Smooth muscle cell (in vitro differentiated cells): ENCODE measurements around the gene ITGB3. TPM values are rescaled to one million over a fixed set of nuclear protein-coding genes. Genes with fewer than 3 reads are reported as not detected.

Experiments used
- DNase-seq: peaks from one replicate; lab custom pipeline; 2025; ENCODE audit not compliant: unreplicated experiment; lab: John Stamatoyannopoulos, UW
- H2AFZ ChIP-seq: fragments of 200-600 bp; sonication (generic); 2 replicates; pipeline ENCODE4 v1.6.0; 2016; ENCODE audit warnings: antibody characterized with exemption, low read depth, mild to moderate bottlenecking
- H3F3A ChIP-seq: fragments of 200-600 bp; sonication (generic); 2 replicates; pipeline ENCODE4 v1.6.0; 2017; ENCODE audit warnings: antibody characterized with exemption, low read depth
- H3K27ac ChIP-seq: fragments of 200-600 bp; sonication (generic); 2 replicates; pipeline ENCODE4 v1.5.1; 2016; ENCODE audit warnings: low read depth, mild to moderate bottlenecking
- H3K27me3 ChIP-seq: fragments of 200-600 bp; sonication (generic); 2 replicates; pipeline ENCODE4 v1.6.1; 2016; ENCODE audit warnings: low read depth, mild to moderate bottlenecking
- H3K36me3 ChIP-seq: fragments of 200-600 bp; sonication (generic); 2 replicates; pipeline ENCODE4 v1.5.1; 2016; ENCODE audit warnings: low read depth
- H3K4me1 ChIP-seq: fragments of 200-600 bp; sonication (generic); 2 replicates; pipeline ENCODE4 v1.5.1; 2016; ENCODE audit warnings: low read depth
- H3K4me2 ChIP-seq: fragments of 200-600 bp; sonication (generic); 2 replicates; pipeline ENCODE4 v1.6.0; 2016; ENCODE audit warnings: mild to moderate bottlenecking
- H3K4me3 ChIP-seq: fragments of 200-600 bp; sonication (generic); 2 replicates; pipeline ENCODE4 v1.5.1; 2016; ENCODE audit warnings: mild to moderate bottlenecking
- H3K79me2 ChIP-seq: fragments of 200-600 bp; sonication (generic); 2 replicates; pipeline ENCODE4 v1.6.0; 2016; ENCODE audit warnings: low read depth, mild to moderate bottlenecking
- H3K9ac ChIP-seq: fragments of 200-600 bp; sonication (generic); 2 replicates; pipeline ENCODE4 v1.6.0; 2016; ENCODE audit warnings: low read depth
- H3K9me3 ChIP-seq: fragments of 200-600 bp; sonication (generic); replicated peaks from 2 replicates; pipeline ENCODE4 v1.5.1; 2016; ENCODE audit warnings: low read depth
- H4K20me1 ChIP-seq: fragments of 200-600 bp; sonication (generic); 2 replicates; pipeline ENCODE4 v1.6.0; 2016; ENCODE audit warnings: low read depth
- CTCF ChIP-seq: fragments of 200-600 bp; sonication (generic); IDR thresholded peaks from 2 replicates; pipeline ENCODE4 v1.5.1; 2017; ENCODE audit warnings: borderline replicate concordance, mild to moderate bottlenecking, antibody characterized with exemption; ENCODE audit not compliant: insufficient read depth, poor library complexity, severe bottlenecking
- WGBS: methylation state at CpG from one replicate; pipeline ENCODE4 v1.1.7; 2016; ENCODE audit warnings: low lambda C conversion rate; 5-methylcytosine and 5-hydroxymethylcytosine counted together
- polyA plus RNA-seq: library from polyadenylated mRNA; unstranded; fragments of >200 nt; fragmentation: Nextera tagmentation; extraction: Ambion mirVana; gene quantifications from 2 replicates; pipeline ENCODE4 v1.2.1, GENCODE V29; 2016
- total RNA-seq: library from RNA; depleted of rRNA; stranded (reverse); fragments of >200 nt; gene quantifications from 2 replicates; pipeline ENCODE4 v1.2.3, GENCODE V29; 2014

The ITGB3 gene
- total and polyA plus RNA-seq, 2 experiments from 2014 or later = 3.9 to 7.9 TPM

GRCh38 chr17:47254403-47254943 is 846 bp downstream of the ITGB3 start:
- Histone ChIP-seq H3K79me2 (no peaks in the 10 kb centered on the region), H3K9me3 (no peaks in the 10 kb centered on the region), H3K4me2 (peak overlapping the region; percentile 96), H3K27ac (no peak overlapping the region), H4K20me1 (no peaks in the 10 kb centered on the region), H3K4me1 (peaks cover 13% of the 10 kb centered on the region), H3K36me3 (no peaks in the 10 kb centered on the region), H3K27me3 (no peaks in the 10 kb centered on the region), H3F3A (no peaks in the 10 kb centered on the region), H2AFZ (peak overlapping the region; percentile 78), H3K9ac (no peak overlapping the region), H3K4me3 (peak overlapping the region; percentile 73)
- DNase-seq = no peak
- no peak for TF ChIP-seq CTCF
- WGBS = 29% methylated on average over 15 of the region's 15 CpGs

GRCh38 chr17:47257651-47258339 is 4.2 kb downstream of the ITGB3 start:
- 33% methylated on average over 9 of the region's 9 CpGs for WGBS
- TF ChIP-seq CTCF = no peak
- H3K4me3 ChIP-seq = no peak overlapping the region
- no peaks in the 10 kb centered on the region for H3K9me3 ChIP-seq
- DNase-seq = no peak
- H3K27ac ChIP-seq = peak overlapping the region; percentile 36
- no peaks in the 10 kb centered on the region for H3K27me3 ChIP-seq
- peaks cover 13% of the 10 kb centered on the region for H3K4me1 ChIP-seq
- no peaks in the 10 kb centered on the region for H3K79me2 ChIP-seq
- H4K20me1 ChIP-seq = no peaks in the 10 kb centered on the region
- H2AFZ ChIP-seq = peak overlapping the region; percentile 18
- no peaks in the 10 kb centered on the region for H3F3A ChIP-seq
- H3K9ac ChIP-seq = no peak overlapping the region
- peak overlapping the region; percentile 60 for H3K4me2 ChIP-seq
- no peaks in the 10 kb centered on the region for H3K36me3 ChIP-seq

- no peak for DNase-seq
- H2AFZ ChIP-seq = no peak overlapping the region
- H3K79me2 ChIP-seq = no peaks in the 10 kb centered on the region
- H3K27me3 ChIP-seq = no peaks in the 10 kb centered on the region
- H3K9me3 ChIP-seq = no peaks in the 10 kb centered on the region
- H3K9ac ChIP-seq = no peak overlapping the region
- peaks cover 10% of the 10 kb centered on the region for H3F3A ChIP-seq
- H3K4me1 ChIP-seq = peaks cover 8% of the 10 kb centered on the region
- H3K4me3 ChIP-seq = no peak overlapping the region
- H3K36me3 ChIP-seq = no peaks in the 10 kb centered on the region
- 87% methylated on average over 7 of the region's 7 CpGs for WGBS
- H3K4me2 ChIP-seq = no peak overlapping the region
- no peaks in the 10 kb centered on the region for H4K20me1 ChIP-seq
- no peak for TF ChIP-seq CTCF
- no peak overlapping the region for H3K27ac ChIP-seq
Observed at GRCh38 chr17:47262586-47262985, 9.0 kb downstream of the ITGB3 start.

GRCh38 chr17:47264166-47264565 is 10.5 kb downstream of the ITGB3 start:
- Histone ChIP-seq H3K9me3 (no peaks in the 10 kb centered on the region), H3K36me3 (no peaks in the 10 kb centered on the region), H3K27me3 (no peaks in the 10 kb centered on the region), H3K27ac (no peak overlapping the region), H3K9ac (no peak overlapping the region), H3K4me3 (no peak overlapping the region), H2AFZ (no peak overlapping the region), H4K20me1 (no peaks in the 10 kb centered on the region), H3K79me2 (no peaks in the 10 kb centered on the region), H3K4me2 (no peak overlapping the region), H3K4me1 (peaks cover 6% of the 10 kb centered on the region), H3F3A (peaks cover 10% of the 10 kb centered on the region)
- no peak for DNase-seq
- TF ChIP-seq CTCF = no peak
- 85% methylated on average over 2 of the region's 2 CpGs for WGBS
